Activated B cell treated with CpG ODN at 0.5 μM for 24 hours (primary cell): Measurements from ENCODE around the gene KAT14. TPM values are rescaled to one million over a fixed set of nuclear protein-coding genes. Genes with fewer than 3 reads are reported as not detected.
"Not testable (repeated sequence)": the region's sequence is repeated elsewhere in the genome, so short reads cannot be mapped to it uniquely, and the experiment has no call there.

Experiments
- ATAC-seq: fragments of 200-7000 bp; cut with Tn5 transposase; one replicate; pipeline ENCODE4 v1.10.0; 2021; ENCODE audit warnings: low read depth, mild to moderate bottlenecking, moderate library complexity
- CTCF ChIA-PET: fragments of 350-600 bp; sonication (Branson Sonifier 250); formaldehyde crosslinking; loops from one replicate; lab custom pipeline; 2021; ENCODE audit warnings: antibody characterized with exemption; lab: Charles Lee
- POLR2A ChIA-PET: fragments of 350-600 bp; sonication (Branson Sonifier 250); formaldehyde crosslinking; loops from one replicate; lab custom pipeline; 2021; ENCODE audit warnings: antibody characterized with exemption; lab: Charles Lee
- DNase-seq: peaks from one replicate; pipeline ENCODE4 v3.0.0; 2022
- H3K27ac Mint-ChIP-seq: one replicate; pipeline ENCODE4 v1.8.0; 2020; ENCODE audit warnings: mixed read lengths
- H3K27me3 Mint-ChIP-seq: one replicate; pipeline ENCODE4 v1.8.0; 2021; ENCODE audit warnings: mixed read lengths
- H3K36me3 Mint-ChIP-seq: one replicate; pipeline ENCODE4 v1.8.0; 2021; ENCODE audit warnings: low read depth, mixed read lengths
- H3K4me1 Mint-ChIP-seq: one replicate; pipeline ENCODE4 v1.8.0; 2021; ENCODE audit warnings: mixed read lengths
- H3K4me3 Mint-ChIP-seq: one replicate; pipeline ENCODE4 v1.8.0; 2020; ENCODE audit warnings: mild to moderate bottlenecking, mixed read lengths
- H3K9me3 Mint-ChIP-seq: one replicate; pipeline ENCODE4 v1.8.0; 2020; ENCODE audit warnings: mixed read lengths
- CTCF ChIP-seq: fragments of 200-600 bp; IDR thresholded peaks from one replicate; pipeline ENCODE4 v1.8.0; 2022; ENCODE audit warnings: antibody characterized with exemption, mild to moderate bottlenecking
- intact Hi-C: fragments of 100-400 bp; cut with micrococcal nuclease; formaldehyde crosslinking; loops from one replicate; pipeline ENCODE4 v1.15.1; 2024
- total RNA-seq: library from RNA; stranded (reverse); gene quantifications from 2 replicates; pipeline ENCODE4 v1.2.3, GENCODE V29; 2022

Gene KAT14
- total RNA-seq, 1 donor from 2014 or later: 15.6 TPM

GRCh38 chr20:18103497-18103896, 34.2 kb upstream of the KAT14 start:
- no peak for DNase-seq
- Mint-ChIP-seq H3K9me3 (peaks cover 8% of the 10 kb centered on the region), H3K4me3 (no peak overlapping the region), H3K36me3 (no peaks in the 10 kb centered on the region), H3K27me3 (peaks cover 18% of the 10 kb centered on the region), H3K4me1 (no peaks in the 10 kb centered on the region), H3K27ac (no peak overlapping the region)
- POLR2A ChIA-PET: no interaction called here
- no peak for ATAC-seq
- no peak for TF ChIP-seq CTCF
- CTCF ChIA-PET: no interaction called here
- intact Hi-C loops: no loop called here

DNA sequence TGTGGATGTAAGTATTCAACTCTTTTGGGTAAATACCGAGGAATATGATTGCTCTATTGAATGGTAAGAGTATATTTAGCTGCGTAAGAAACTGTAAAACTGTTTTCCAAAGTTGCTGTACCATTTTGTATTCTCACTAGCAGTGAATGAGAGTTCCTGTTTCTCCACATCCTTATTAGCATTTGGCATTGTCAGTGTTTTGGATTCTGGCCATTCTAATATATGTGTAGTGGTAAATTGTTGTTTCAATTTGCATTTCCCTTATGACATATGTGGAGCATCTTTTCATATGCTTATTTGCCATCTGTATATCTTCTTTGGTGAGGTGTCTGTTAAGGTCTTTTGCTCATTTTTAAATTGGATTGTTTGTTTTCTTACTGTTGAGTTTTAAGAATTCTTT, 29.3 kb upstream of the KAT14 start:
- ATAC-seq (no peak), DNase-seq (no peak)
- no peaks in the 10 kb centered on the region for H3K27me3 Mint-ChIP-seq
- no peak overlapping the region for H3K27ac Mint-ChIP-seq
- peaks cover 13% of the 10 kb centered on the region for H3K9me3 Mint-ChIP-seq
- ChIA-PET POLR2A (no interaction called here), CTCF (no interaction called here)
- H3K36me3 Mint-ChIP-seq: no peaks in the 10 kb centered on the region
- H3K4me3 Mint-ChIP-seq: no peak overlapping the region
- intact Hi-C loops: no loop called here
- no peak for TF ChIP-seq CTCF
- no peaks in the 10 kb centered on the region for H3K4me1 Mint-ChIP-seq

DNA sequence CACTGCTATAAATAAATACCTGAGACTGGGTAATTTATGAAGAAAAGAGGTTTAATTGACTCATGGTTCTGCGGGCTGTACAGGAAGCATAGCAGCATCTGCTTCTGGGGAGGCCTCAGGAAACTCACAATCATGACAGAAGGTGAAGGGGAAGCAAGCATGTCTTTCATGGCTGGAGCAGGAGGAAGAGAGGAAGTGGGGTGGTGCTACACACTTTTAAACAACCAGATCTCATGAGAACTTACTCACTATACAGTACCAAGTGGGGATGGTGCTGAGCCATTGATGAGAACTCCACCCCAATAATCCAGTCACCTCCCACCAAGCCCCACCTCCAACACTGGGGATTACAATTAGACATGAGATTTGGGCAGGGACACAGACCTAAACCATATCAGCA, 9.1 kb upstream of the KAT14 start:
- H3K27me3 Mint-ChIP-seq: peaks cover 21% of the 10 kb centered on the region
- H3K36me3 Mint-ChIP-seq, H3K4me3 Mint-ChIP-seq, H3K4me1 Mint-ChIP-seq, DNase-seq, H3K27ac Mint-ChIP-seq, POLR2A ChIA-PET, ATAC-seq, intact Hi-C loops, CTCF ChIA-PET, H3K9me3 Mint-ChIP-seq: not testable (repeated sequence)

DNA sequence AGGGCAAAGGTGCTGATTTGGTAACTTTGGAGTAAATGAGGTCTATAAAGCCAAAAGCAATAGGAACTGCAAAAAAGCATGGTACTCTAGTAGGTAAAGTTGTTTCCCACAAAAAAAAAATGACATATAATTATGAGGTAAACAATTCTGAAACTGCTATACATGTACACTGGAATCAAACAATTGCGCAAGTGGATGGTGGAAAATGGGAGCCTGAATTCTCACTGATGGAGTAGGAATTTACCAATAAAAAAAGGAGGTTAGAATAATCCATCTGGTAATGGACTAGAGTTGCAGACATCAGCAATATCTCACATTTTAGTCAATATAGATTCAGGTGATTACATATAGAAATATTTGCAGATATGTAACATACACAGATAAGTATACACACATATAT, 5.0 kb upstream of the KAT14 start:
- ATAC-seq (no peak), DNase-seq (no peak)
- no peak overlapping the region for H3K4me3 Mint-ChIP-seq
- intact Hi-C loops: no loop called here
- H3K27me3 Mint-ChIP-seq: peaks cover 5% of the 10 kb centered on the region
- no peaks in the 10 kb centered on the region for H3K9me3 Mint-ChIP-seq
- no peak overlapping the region for H3K27ac Mint-ChIP-seq
- H3K36me3 Mint-ChIP-seq: peaks cover 3% of the 10 kb centered on the region
- H3K4me1 Mint-ChIP-seq: peaks cover 8% of the 10 kb centered on the region
- ChIA-PET CTCF (no interaction called here), POLR2A (no interaction called here)
- TF ChIP-seq CTCF: no peak

- DNase-seq: no peak
- H3K27ac Mint-ChIP-seq: no peak overlapping the region
- intact Hi-C loops: no loop called here
- peaks cover 3% of the 10 kb centered on the region for H3K36me3 Mint-ChIP-seq
- no peaks in the 10 kb centered on the region for H3K9me3 Mint-ChIP-seq
- no peak for ATAC-seq
- H3K27me3 Mint-ChIP-seq: peaks cover 5% of the 10 kb centered on the region
- no peak for TF ChIP-seq CTCF
- H3K4me1 Mint-ChIP-seq: peaks cover 11% of the 10 kb centered on the region
- ChIA-PET CTCF (no interaction called here), POLR2A (interaction anchor here (0.8 kb wide), 1 partner anchor 164 kb away, joined by 4 read pairs; no protein-coding TSS in a partner anchor)
- H3K4me3 Mint-ChIP-seq: no peak overlapping the region
These were observed 3.7 kb upstream of the KAT14 start for GRCh38 chr20:18133962-18134361.

GRCh38 chr20:18138266-18138582, 561 bp downstream of the KAT14 start:
- H3K4me3 Mint-ChIP-seq: peak overlapping the region; percentile 90
- DNase-seq: no peak
- TF ChIP-seq CTCF: no peak
- H3K36me3 Mint-ChIP-seq: peaks cover 16% of the 10 kb centered on the region
- CTCF ChIA-PET: interaction anchor here (0.6 to 2.3 kb wide), 2 partner anchors 456 to 1721 kb away, joined by 4 to 5 read pairs; partner anchors contain the start of gene RRBP1
- no peaks in the 10 kb centered on the region for H3K27me3 Mint-ChIP-seq
- POLR2A ChIA-PET: interaction anchor here (0.6 to 2.0 kb wide), 14 partner anchors 8 to 569 kb away, joined by 3 to 17 read pairs (median 4); partner anchors contain the start of genes DSTN, DZANK1, MGME1 and POLR3F
- intact Hi-C loops: loop anchor here (1.0 to 5.0 kb wide), 6 partner anchors 236 to 1563 kb away; partner anchors contain the start of genes DTD1 and SMIM26
- H3K9me3 Mint-ChIP-seq: no peaks in the 10 kb centered on the region
- H3K27ac Mint-ChIP-seq: peak overlapping the region; percentile 87
- ATAC-seq: no peak
- peaks cover 23% of the 10 kb centered on the region for H3K4me1 Mint-ChIP-seq
